Vagina (tissue), 2 donors: ENCODE data around the gene SRSF11. TPM values are rescaled to one million over a fixed set of nuclear protein-coding genes. Genes with fewer than 3 reads are reported as not detected.

ENCODE experiments used
- DNase-seq, 2 donors: peaks; one replicate each; pipeline ENCODE4 v3.0.0-alpha.2; 2017; ENCODE audit errors: extremely low spot score in 2 of 2
- H3K27ac ChIP-seq: fragments of 200-600 bp; sonication (generic); one replicate; pipeline ENCODE4 v1.5.1; 2019
- H3K27me3 ChIP-seq: fragments of 200-600 bp; sonication (generic); one replicate; pipeline ENCODE4 v1.5.1; 2019
- H3K36me3 ChIP-seq, 2 donors: fragments of 200-600 bp; sonication (generic); one replicate each; pipeline ENCODE4 v1.5.1; 2017 to 2019
- H3K4me1 ChIP-seq: fragments of 200-600 bp; sonication (generic); one replicate; pipeline ENCODE4 v1.5.1; 2019
- H3K4me3 ChIP-seq, 2 donors: fragments of 200-600 bp; sonication (generic); 1 replicate in 1 of 2; 2 replicates in 1 of 2; pipeline ENCODE4 v1.5.1; 2016 to 2019
- H3K9me3 ChIP-seq: fragments of 200-600 bp; sonication (generic); one replicate; pipeline ENCODE4 v1.5.1; 2019
- POLR2A ChIP-seq, 2 donors: fragments of 450-650 bp; IDR thresholded peaks; one replicate each; pipeline ENCODE4 v1.6.1; 2017; ENCODE audit warnings: antibody characterized with exemption in 2 of 2, mild to moderate bottlenecking in 2 of 2, moderate library complexity in 2 of 2
- POLR2AphosphoS5 ChIP-seq, 2 donors: sonication (generic); formaldehyde crosslinking; IDR thresholded peaks; one replicate each; pipeline ENCODE4 v1.9.0; 2017; ENCODE audit warnings: antibody characterized with exemption in 2 of 2, mild to moderate bottlenecking in 2 of 2, low read depth in 1 of 2; ENCODE audit not compliant: insufficient read depth in 1 of 2
- intact Hi-C: fragments of 100-400 bp; cut with DNase I; formaldehyde crosslinking; loops from one replicate; pipeline ENCODE4 v1.15.1; 2023
- total RNA-seq: library from RNA; depleted of rRNA; stranded (reverse); fragments of >200 nt; gene quantifications from one replicate; pipeline ENCODE4 v1.2.3, GENCODE V29; 2016
- TF ChIP-seq, protein P1 (sequence below), 3 experiments: fragments of 450-650 bp in 2 of 3; fragments of 200-600 bp in 1 of 3; sonication (generic) in 1 of 3; IDR thresholded peaks; one replicate each; pipeline ENCODE4 v1.5.1; 2017 to 2019; ENCODE audit warnings: antibody characterized with exemption in 3 of 3, mild to moderate bottlenecking in 2 of 3, moderate library complexity in 2 of 3

SRSF11 gene
- total RNA-seq, 1 donor from 2014 or later, result 186 TPM

DNA sequence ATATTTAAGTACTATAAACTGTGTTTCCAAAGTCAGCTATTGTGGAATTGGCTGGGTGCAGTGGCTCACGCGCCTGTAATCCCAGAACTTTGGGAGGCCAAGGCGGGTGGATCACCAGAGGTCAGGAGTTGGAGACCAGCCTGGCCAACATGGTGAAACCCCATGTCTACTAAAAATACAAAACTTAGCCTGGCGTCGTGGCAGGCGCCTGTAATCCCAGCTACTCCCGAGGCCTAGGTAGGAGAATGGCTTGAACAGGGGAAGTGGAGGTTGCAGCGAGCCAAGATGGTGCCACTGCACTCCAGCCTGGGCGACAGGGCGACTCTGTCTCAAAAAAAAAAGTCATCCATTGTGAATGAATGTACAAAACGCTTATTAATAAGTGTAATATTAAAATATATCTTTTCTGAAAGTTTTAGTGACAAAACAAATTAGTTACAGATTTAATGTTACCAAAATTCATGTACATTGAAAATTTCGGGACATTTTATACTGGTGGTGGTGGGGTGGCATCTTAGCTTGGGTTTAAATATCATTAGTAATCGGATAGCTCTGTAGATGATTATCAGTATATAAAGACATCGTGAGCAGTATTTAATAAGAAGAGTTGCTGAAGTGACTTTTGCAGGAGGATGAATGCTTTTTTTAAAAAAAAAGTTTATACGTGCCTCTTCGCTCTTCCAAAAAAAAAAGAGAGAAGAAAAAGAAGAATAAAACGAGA, 503 bp upstream of the SRSF11 start:
- peaks cover 45% of the 10 kb centered on the region for H3K4me1 ChIP-seq
- peak overlapping the region; percentile 74 to 91 for H3K4me3 ChIP-seq
- no peaks in the 10 kb centered on the region for H3K27me3 ChIP-seq
- H3K27ac ChIP-seq, result peak overlapping the region; percentile 92
- DNase-seq, result no peak
- intact Hi-C loops, result no loop called here
- no peaks in the 10 kb centered on the region for H3K9me3 ChIP-seq
- no peak for TF ChIP-seq POLR2A (IDR thresholded peaks at IDR 0.05)
- no peak for TF ChIP-seq POLR2AphosphoS5 (IDR thresholded peaks at IDR 0.05; ENCODE audit: insufficient read depth in 1 of 2, low read depth in 1 of 2)
- TF ChIP-seq, protein P1, sequence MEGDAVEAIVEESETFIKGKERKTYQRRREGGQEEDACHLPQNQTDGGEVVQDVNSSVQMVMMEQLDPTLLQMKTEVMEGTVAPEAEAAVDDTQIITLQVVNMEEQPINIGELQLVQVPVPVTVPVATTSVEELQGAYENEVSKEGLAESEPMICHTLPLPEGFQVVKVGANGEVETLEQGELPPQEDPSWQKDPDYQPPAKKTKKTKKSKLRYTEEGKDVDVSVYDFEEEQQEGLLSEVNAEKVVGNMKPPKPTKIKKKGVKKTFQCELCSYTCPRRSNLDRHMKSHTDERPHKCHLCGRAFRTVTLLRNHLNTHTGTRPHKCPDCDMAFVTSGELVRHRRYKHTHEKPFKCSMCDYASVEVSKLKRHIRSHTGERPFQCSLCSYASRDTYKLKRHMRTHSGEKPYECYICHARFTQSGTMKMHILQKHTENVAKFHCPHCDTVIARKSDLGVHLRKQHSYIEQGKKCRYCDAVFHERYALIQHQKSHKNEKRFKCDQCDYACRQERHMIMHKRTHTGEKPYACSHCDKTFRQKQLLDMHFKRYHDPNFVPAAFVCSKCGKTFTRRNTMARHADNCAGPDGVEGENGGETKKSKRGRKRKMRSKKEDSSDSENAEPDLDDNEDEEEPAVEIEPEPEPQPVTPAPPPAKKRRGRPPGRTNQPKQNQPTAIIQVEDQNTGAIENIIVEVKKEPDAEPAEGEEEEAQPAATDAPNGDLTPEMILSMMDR (IDR thresholded peaks at IDR 0.05), result no peak
- peaks cover 0 to 19% of the 10 kb centered on the region in 2 donors for H3K36me3 ChIP-seq

DNA sequence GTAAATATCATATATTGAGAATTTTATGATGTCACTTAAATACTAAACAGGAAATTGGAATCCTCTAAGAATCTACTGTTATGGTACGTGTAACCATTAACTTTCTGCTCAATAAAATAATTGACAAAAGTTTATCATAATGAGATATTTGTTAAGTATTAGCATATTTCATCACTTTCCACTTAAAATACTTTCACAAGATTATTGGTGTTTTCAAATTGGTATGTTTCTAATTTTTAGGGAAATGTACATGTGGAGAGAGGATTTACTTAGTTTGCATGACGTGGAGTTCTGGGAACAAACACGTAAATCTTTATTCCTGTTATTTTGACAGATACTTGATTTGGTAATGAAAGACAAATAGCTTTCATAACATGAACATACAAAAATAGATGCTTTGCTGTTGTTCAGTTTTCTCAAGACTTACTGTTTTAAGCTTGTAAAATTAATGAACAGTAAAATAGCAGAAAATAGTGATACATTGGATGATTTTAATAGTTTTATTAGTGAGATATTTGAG, 1.6 kb downstream of the SRSF11 start:
- Histone ChIP-seq H3K4me3 (peak overlapping the region; percentile 74 to 91), H3K4me1 (peaks cover 65% of the 10 kb centered on the region), H3K9me3 (no peaks in the 10 kb centered on the region), H3K27me3 (no peaks in the 10 kb centered on the region), H3K36me3 (peaks cover 0 to 17% of the 10 kb centered on the region in 2 donors), H3K27ac (peak overlapping the region; percentile 92)
- DNase-seq, result no peak
- TF ChIP-seq POLR2A (IDR thresholded peaks at IDR 0.05) (no peak), POLR2AphosphoS5 (IDR thresholded peaks at IDR 0.05; ENCODE audit: insufficient read depth in 1 of 2, low read depth in 1 of 2) (no peak)
- TF ChIP-seq, protein P1 (IDR thresholded peaks at IDR 0.05), result no peak
- intact Hi-C loops, result no loop called here

DNA sequence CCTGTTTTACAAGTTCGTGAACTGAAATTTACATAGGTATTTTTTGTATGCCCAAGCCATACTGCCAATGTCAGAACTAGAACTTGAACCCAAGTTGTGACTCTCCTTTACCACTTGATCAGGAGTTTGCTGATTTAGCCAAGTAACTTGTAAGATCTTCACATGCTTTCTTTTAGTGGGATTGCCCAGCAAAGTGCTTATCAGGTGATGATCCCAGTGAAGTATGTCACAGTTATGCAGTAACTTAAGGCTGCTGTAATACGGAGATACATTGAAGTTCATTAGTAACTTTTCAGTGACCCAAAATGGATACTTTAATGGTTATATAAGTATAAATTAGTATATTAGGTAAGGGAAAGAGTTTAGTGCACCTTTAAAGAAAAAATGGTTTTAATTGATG, 3.8 kb downstream of the SRSF11 start:
- H3K4me1 ChIP-seq, result peaks cover 65% of the 10 kb centered on the region
- TF ChIP-seq POLR2A (IDR thresholded peaks at IDR 0.05) (no peak), POLR2AphosphoS5 (IDR thresholded peaks at IDR 0.05; ENCODE audit: insufficient read depth in 1 of 2, low read depth in 1 of 2) (no peak)
- TF ChIP-seq, protein P1 (IDR thresholded peaks at IDR 0.05), result no peak
- no peak overlapping the region for H3K4me3 ChIP-seq
- no peak overlapping the region for H3K27ac ChIP-seq
- no peaks in the 10 kb centered on the region for H3K9me3 ChIP-seq
- DNase-seq, result no peak
- intact Hi-C loops, result no loop called here
- H3K27me3 ChIP-seq, result no peaks in the 10 kb centered on the region
- H3K36me3 ChIP-seq, result peaks cover 0 to 31% of the 10 kb centered on the region in 2 donors

DNA sequence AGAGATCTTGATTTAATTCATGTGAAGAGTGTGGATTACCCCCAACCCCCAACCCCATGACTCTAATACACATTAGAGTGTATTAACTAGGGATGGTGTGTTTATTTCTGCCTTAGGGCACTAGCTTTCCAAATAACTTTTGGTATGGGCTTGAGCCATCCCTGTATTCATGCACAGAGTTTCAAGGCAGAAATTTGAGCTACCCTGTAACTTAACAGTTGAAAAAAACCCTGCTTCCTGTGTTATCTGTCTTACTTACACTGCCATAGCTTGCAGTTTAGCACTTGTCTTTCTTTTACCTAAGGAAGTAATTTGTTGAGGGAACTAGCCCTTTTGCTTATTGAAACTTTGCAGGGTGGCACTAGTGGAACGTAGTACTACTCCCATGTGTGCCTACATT, 6.3 kb downstream of the SRSF11 start:
- Histone ChIP-seq H3K27ac (no peak overlapping the region), H3K9me3 (no peaks in the 10 kb centered on the region), H3K36me3 (peaks cover 0 to 56% of the 10 kb centered on the region in 2 donors), H3K4me1 (peaks cover 49% of the 10 kb centered on the region), H3K27me3 (no peaks in the 10 kb centered on the region), H3K4me3 (no peak overlapping the region)
- TF ChIP-seq POLR2AphosphoS5 (IDR thresholded peaks at IDR 0.05; ENCODE audit: insufficient read depth in 1 of 2, low read depth in 1 of 2), result no peak
- TF ChIP-seq POLR2A (IDR thresholded peaks at IDR 0.05), result no peak
- TF ChIP-seq, protein P1 (IDR thresholded peaks at IDR 0.05), result no peak
- DNase-seq, result no peak
- intact Hi-C loops, result no loop called here

DNA sequence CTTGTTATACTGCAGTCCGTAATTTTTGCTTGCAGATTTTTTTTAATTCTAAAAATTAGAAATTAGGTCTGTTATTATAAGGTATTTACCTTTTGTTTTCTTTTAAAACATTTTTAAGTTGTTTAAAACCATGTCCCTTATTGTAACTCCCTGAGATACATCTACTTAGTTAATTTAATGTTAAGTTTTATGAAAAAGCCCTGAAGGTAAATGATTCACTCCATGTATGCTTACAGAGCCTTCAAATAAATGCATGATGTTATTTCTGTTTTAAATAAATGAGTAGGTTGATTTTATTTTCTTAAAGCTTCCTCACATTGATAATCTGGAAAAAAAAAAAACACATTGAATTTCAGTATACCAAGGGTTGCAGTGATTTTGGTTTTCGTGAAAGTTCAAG, 7.5 kb downstream of the SRSF11 start:
- H3K27me3 ChIP-seq, result no peaks in the 10 kb centered on the region
- peaks cover 37% of the 10 kb centered on the region for H3K4me1 ChIP-seq
- peaks cover 0 to 61% of the 10 kb centered on the region in 2 donors for H3K36me3 ChIP-seq
- no peak for TF ChIP-seq POLR2A (IDR thresholded peaks at IDR 0.05)
- no peak for TF ChIP-seq POLR2AphosphoS5 (IDR thresholded peaks at IDR 0.05; ENCODE audit: insufficient read depth in 1 of 2, low read depth in 1 of 2)
- TF ChIP-seq, protein P1 (IDR thresholded peaks at IDR 0.05), result no peak
- no peak overlapping the region for H3K27ac ChIP-seq
- DNase-seq, result no peak
- intact Hi-C loops, result no loop called here
- no peak overlapping the region for H3K4me3 ChIP-seq
- H3K9me3 ChIP-seq, result no peaks in the 10 kb centered on the region
